ENCODE measurements around the gene TYMS.
A peak's percentile ranks its signal among the peaks of the same experiment; 100 is the strongest.

TYMS gene

GRCh38 chr18:712401-713134, 55.1 kb downstream of the TYMS start, which contains the start of gene ENOSF1:
Gene ENOSF1, minus strand, starts transcription at chr18:712630. Its CDS starts 43 bp downstream, at chr18:712587.
- DNase-seq = peak; percentile 89

DNA sequence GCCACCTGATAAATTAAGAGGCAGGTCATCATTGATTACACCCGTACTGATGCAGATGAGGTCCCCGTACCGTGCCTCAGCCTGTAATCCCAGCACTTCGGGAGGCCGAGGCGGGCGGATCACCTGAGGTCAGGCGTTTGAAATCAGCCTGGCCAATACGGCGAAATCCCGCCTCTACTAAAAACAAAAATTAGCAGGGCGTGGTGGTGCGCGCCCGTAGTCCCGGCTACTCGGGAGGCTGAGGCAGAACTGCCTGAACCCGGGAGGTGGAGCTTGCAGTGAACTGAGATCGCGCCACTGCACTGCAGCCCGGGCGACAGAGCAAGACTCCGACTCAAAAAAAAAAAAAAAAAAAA, 55.7 kb downstream of the TYMS start:
- DNase-seq = no peak

GRCh38 chr18:715626-716025, 58.2 kb downstream of the TYMS start:
- no peak for DNase-seq

GRCh38 chr18:717003-717402, 59.5 kb downstream of the TYMS start:
- no peak for DNase-seq

Measured in CD4-positive, alpha-beta T cell treated with Interleukin-17A for 1 hour (primary cell).